Naive thymus-derived CD8-positive, alpha-beta T cell (primary cell): ENCODE results near the gene KIF18B. TPM values are rescaled to one million over a fixed set of nuclear protein-coding genes. Genes with fewer than 3 reads are reported as not detected.
A peak's percentile ranks its signal among the peaks of the same experiment; 100 is the strongest.

ENCODE experiments used
- ATAC-seq, 2 donors: fragments of 150-1000 bp; cut with Tn5 transposase in 1 of 2; sonication (Bioruptor Pico), chemical (Tn5 transposase) in 1 of 2; 1 replicate in 1 of 2; 2 replicates in 1 of 2; pipeline ENCODE4 v1.10.0; 2021; ENCODE audit warnings: mild to moderate bottlenecking in 2 of 2, moderate library complexity in 2 of 2
- POLR2A ChIA-PET: fragments of 350-600 bp; sonication (Branson Sonifier 250); formaldehyde crosslinking; loops from one replicate; lab custom pipeline; 2021; ENCODE audit warnings: antibody characterized with exemption; lab: Charles Lee
- DNase-seq, 10 donors: peaks; one replicate each; pipeline versions ENCODE4 v3.0.0 to v3.0.0-alpha.2; 2020 to 2022
- H3K27ac Mint-ChIP-seq, 10 donors: one replicate each; pipeline ENCODE4 v1.8.0; 2020 to 2022; ENCODE audit warnings: mild to moderate bottlenecking in 10 of 10, mixed read lengths in 10 of 10, moderate library complexity in 4 of 10, inconsistent platforms in 1 of 10
- H3K27me3 Mint-ChIP-seq, 5 donors: one replicate each; pipeline ENCODE4 v1.8.0; 2021 to 2022; ENCODE audit warnings: mixed read lengths in 5 of 5
- H3K36me3 Mint-ChIP-seq, 3 donors: one replicate each; pipeline ENCODE4 v1.8.0; 2020 to 2022; ENCODE audit warnings: mixed read lengths in 3 of 3, mild to moderate bottlenecking in 2 of 3, inconsistent platforms in 1 of 3
- H3K4me1 Mint-ChIP-seq, 4 donors: one replicate each; pipeline ENCODE4 v1.8.0; 2021 to 2022; ENCODE audit warnings: mixed read lengths in 4 of 4
- H3K4me3 Mint-ChIP-seq, 10 donors: one replicate each; pipeline ENCODE4 v1.8.0; 2020 to 2022; ENCODE audit warnings: mild to moderate bottlenecking in 10 of 10, mixed read lengths in 10 of 10, moderate library complexity in 6 of 10, inconsistent platforms in 1 of 10
- H3K9me3 Mint-ChIP-seq, 9 donors: one replicate each; pipeline ENCODE4 v1.8.0; 2020 to 2022; ENCODE audit warnings: mixed read lengths in 9 of 9, mild to moderate bottlenecking in 3 of 9, inconsistent platforms in 1 of 9, moderate library complexity in 1 of 9
- polyA plus RNA-seq, 3 donors: library from polyadenylated mRNA; unstranded; fragments of 300-500 nt; fragmentation: Illumina TruSeq; gene quantifications; one replicate each; pipeline ENCODE4 v1.2.3, GENCODE V29; 2021
- total RNA-seq, 8 experiments: library from RNA in 2 of 8; stranded (reverse) in 2 of 8; gene quantifications; one replicate each; pipeline ENCODE4 v1.2.3 and lab custom pipeline; 2021 to 2026

The KIF18B gene
- total and polyA plus RNA-seq, 5 experiments from 2014 or later: not detected

DNA sequence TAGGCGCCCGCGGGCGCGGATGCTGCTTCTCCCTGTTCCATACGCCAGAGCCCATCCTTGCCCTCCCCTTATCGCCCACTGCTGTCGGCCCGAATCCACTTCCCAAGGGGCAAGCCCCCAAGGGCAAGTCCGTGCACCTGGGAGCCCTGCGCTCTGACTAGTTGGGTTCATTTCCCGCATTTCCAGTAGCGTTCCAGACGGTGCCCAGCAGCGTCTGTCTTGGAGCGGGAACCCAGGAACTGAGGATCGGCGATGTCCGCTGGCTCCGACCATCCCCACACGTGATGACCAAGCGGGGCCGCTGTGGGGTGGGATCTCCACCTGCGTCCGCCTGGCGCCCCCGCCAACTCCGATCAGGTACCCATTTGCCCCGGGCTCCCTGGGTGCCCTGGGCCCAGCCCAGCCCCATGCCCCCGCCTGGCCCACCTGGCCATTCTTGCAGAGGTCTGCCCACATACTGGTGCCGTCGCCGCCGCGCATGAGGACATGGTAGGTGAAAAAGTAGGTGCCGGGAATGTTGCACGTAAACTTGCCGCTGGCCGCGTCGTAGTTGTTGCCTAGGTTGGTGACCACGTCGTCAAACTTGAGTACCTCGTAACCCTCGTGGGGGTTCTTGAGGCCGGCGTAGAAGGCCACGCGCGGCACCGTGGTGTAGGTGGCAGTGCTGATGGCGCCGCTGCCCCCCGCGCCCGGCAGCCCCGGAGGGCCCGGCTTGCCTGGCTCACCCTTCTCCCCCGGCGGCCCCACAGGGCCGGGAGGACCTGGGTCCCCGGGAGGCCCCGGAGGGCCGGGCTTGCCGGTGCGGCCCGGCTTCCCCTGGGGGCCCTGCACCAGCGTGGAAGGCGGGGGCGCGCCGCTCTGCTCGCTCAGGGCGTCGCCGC, 19.7 kb upstream of the KIF18B start:
- POLR2A ChIA-PET: no interaction called here
- Mint-ChIP-seq H3K27ac (peak overlapping the region in 1 of 10 donors; percentile 62), H3K9me3 (peaks cover 0 to 3% (median 0%) of the 10 kb centered on the region in 9 donors), H3K4me1 (peaks cover 21 to 38% (median 36%) of the 10 kb centered on the region in 4 donors), H3K27me3 (peaks cover 29 to 68% (median 54%) of the 10 kb centered on the region in 5 donors), H3K36me3 (peaks cover 0 to 6% (median 6%) of the 10 kb centered on the region in 3 donors), H3K4me3 (peak overlapping the region; percentile 43 to 75 (median 62))
- peak; percentile 20 to 25 for ATAC-seq
- DNase-seq: peak in 1 of 10 donors; percentile 11

GRCh38 chr17:44966348-44967025, 18.9 kb upstream of the KIF18B start:
- POLR2A ChIA-PET: no interaction called here

GRCh38 chr17:44965481-44966234, 18.1 kb upstream of the KIF18B start:
- H3K4me3 Mint-ChIP-seq: peak overlapping the region in 8 of 10 donors; percentile 23 to 74 (median 50)

More at GRCh38 chr17:44966348-44967025, 18.9 kb upstream of the KIF18B start:
- Mint-ChIP-seq H3K36me3 (peaks cover 0 to 6% (median 6%) of the 10 kb centered on the region in 3 donors), H3K4me1 (peaks cover 18 to 32% (median 31%) of the 10 kb centered on the region in 4 donors), H3K27me3 (peaks cover 27 to 68% (median 52%) of the 10 kb centered on the region in 5 donors), H3K27ac (no peak overlapping the region), H3K9me3 (peaks cover 0 to 3% (median 0%) of the 10 kb centered on the region in 9 donors), H3K4me3 (peak overlapping the region; percentile 42 to 75 (median 62))
- ATAC-seq (no peak), DNase-seq (peak in 1 of 10 donors; percentile 63)

DNA sequence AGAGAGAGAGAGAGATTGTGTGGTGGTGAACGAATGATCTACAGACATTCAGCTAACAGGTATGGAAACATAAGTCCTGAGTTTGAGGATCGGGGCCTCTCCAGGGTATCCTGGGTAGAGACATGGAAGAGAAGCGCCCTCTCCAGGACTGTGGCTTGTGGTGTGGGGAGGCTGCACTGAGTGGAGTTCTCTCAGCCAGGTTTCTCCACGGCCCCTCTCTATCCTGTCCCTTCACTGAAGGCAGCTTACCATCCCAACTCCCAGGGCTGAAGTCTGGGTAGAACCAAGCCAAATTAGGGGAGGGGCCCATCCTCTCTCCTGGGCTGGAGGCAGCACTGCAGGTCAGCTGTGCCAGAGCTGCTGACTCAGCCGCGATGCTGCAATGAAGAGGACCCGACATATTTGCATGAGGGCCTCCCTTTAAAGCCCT, 14.4 kb upstream of the KIF18B start:
- POLR2A ChIA-PET: interaction anchor here (0.6 to 0.7 kb wide), 2 partner anchors 25 to 1652 kb away, joined by 3 read pairs; no protein-coding TSS in a partner anchor
- Mint-ChIP-seq H3K4me1 (peaks cover 8 to 17% (median 15%) of the 10 kb centered on the region in 4 donors), H3K27me3 (peaks cover 26 to 77% (median 57%) of the 10 kb centered on the region in 5 donors), H3K36me3 (peaks cover 0 to 6% (median 2%) of the 10 kb centered on the region in 3 donors), H3K27ac (no peak overlapping the region), H3K9me3 (peaks cover 0 to 3% (median 0%) of the 10 kb centered on the region in 9 donors), H3K4me3 (no peak overlapping the region)
- ATAC-seq (no peak), DNase-seq (no peak)

More at GRCh38 chr17:44965481-44966234, 18.1 kb upstream of the KIF18B start:
- DNase-seq (peak in 1 of 10 donors; percentile 22), ATAC-seq (no peak)
- Mint-ChIP-seq H3K9me3 (peaks cover 0 to 3% (median 0%) of the 10 kb centered on the region in 9 donors), H3K36me3 (peaks cover 0 to 6% (median 6%) of the 10 kb centered on the region in 3 donors), H3K4me1 (peaks cover 18 to 32% (median 31%) of the 10 kb centered on the region in 4 donors), H3K27ac (peak overlapping the region in 1 of 10 donors; percentile 82), H3K27me3 (peaks cover 31 to 72% (median 55%) of the 10 kb centered on the region in 5 donors)
- POLR2A ChIA-PET: no interaction called here

GRCh38 chr17:44960691-44961090, 13.1 kb upstream of the KIF18B start:
- H3K9me3 Mint-ChIP-seq: peaks cover 0 to 3% (median 0%) of the 10 kb centered on the region in 9 donors
- POLR2A ChIA-PET: no interaction called here
- DNase-seq (no peak), ATAC-seq (no peak)
- H3K27me3 Mint-ChIP-seq: peaks cover 19 to 75% (median 53%) of the 10 kb centered on the region in 5 donors
- H3K4me3 Mint-ChIP-seq: peak overlapping the region in 6 of 10 donors; percentile 13 to 50 (median 28)
- H3K36me3 Mint-ChIP-seq: peaks cover 0 to 3% (median under 1%) of the 10 kb centered on the region in 3 donors
- H3K27ac Mint-ChIP-seq: peak overlapping the region in 1 of 10 donors; percentile 29
- peaks cover 1 to 8% (median 5%) of the 10 kb centered on the region in 4 donors for H3K4me1 Mint-ChIP-seq

GRCh38 chr17:44959821-44960531, 12.4 kb upstream of the KIF18B start:
- H3K4me3 Mint-ChIP-seq: peak overlapping the region in 7 of 10 donors; percentile 22 to 72 (median 55)
- ATAC-seq: peak; percentile 33 to 71
- peaks cover 14 to 68% (median 47%) of the 10 kb centered on the region in 5 donors for H3K27me3 Mint-ChIP-seq
- peaks cover 0 to 6% (median 4%) of the 10 kb centered on the region in 4 donors for H3K4me1 Mint-ChIP-seq
- peaks cover 0 to 3% (median 0%) of the 10 kb centered on the region in 9 donors for H3K9me3 Mint-ChIP-seq
- no peak for DNase-seq
- H3K27ac Mint-ChIP-seq: no peak overlapping the region
- no peaks in the 10 kb centered on the region for H3K36me3 Mint-ChIP-seq
- POLR2A ChIA-PET: no interaction called here

DNA sequence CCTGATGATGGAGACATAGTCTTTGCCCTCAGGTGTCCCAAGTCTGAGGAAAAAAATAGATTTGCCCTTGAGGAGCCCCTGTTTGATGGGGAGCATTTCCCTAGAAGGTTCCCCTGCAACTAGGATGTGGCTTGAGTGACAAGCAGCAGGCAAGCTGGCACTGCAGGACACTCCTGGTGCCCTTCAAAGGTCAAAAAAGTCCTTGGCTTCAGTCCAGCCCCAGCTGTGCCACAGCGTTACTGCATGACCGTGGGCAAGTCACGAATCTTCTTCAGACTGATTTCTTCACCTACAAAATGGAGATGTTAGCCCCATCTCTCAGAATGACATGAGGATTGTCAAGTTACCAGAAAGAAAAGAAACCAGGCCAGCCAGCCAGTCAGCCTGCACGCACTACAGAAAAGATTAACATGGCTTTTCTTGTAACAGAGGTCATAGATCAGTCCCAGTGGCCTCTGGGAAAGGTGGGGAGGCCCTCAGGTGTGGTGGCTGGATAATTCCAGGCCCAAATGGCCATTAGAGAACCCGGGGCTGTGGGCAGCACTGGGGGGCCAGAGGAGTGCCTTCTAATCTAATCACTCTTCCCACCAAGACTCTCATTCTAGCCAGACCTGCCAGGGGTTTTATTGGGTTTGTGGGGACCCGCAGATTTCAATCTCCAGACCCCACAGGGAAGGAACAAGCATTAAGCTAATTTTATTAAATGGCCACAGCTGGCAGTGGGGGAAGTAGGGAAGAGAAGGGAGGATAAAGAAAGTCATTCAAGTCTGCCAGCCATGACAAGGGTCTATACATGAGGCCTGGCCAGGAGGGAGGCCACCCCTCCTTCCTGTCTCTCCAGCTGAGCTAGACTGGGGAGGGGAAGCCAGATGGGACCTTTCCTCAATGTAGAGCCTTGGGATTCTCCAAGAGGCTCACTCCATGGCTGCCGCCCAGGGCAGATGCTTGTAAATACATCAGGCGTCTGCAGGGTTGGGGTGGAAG, 9.7 kb upstream of the KIF18B start:
- Mint-ChIP-seq H3K9me3 (no peaks in the 10 kb centered on the region), H3K36me3 (no peaks in the 10 kb centered on the region), H3K4me1 (peaks cover 0 to 6% (median 4%) of the 10 kb centered on the region in 4 donors), H3K27me3 (peaks cover 8 to 43% (median 30%) of the 10 kb centered on the region in 5 donors), H3K4me3 (no peak overlapping the region), H3K27ac (peak overlapping the region in 2 of 10 donors; percentile 13 to 27)
- DNase-seq: no peak
- POLR2A ChIA-PET: no interaction called here
- ATAC-seq: no peak

- H3K9me3 Mint-ChIP-seq: no peaks in the 10 kb centered on the region
These were observed 8.3 kb upstream of the KIF18B start for GRCh38 chr17:44955674-44956425.

GRCh38 chr17:44952946-44953475, 5.4 kb upstream of the KIF18B start:
- no peak overlapping the region for H3K4me3 Mint-ChIP-seq
- H3K9me3 Mint-ChIP-seq: no peaks in the 10 kb centered on the region
- peak overlapping the region in 1 of 10 donors; percentile 46 for H3K27ac Mint-ChIP-seq
- H3K27me3 Mint-ChIP-seq: peaks cover under 1 to 23% (median 10%) of the 10 kb centered on the region in 5 donors
- H3K36me3 Mint-ChIP-seq: no peaks in the 10 kb centered on the region
- peaks cover 0 to 4% (median 2%) of the 10 kb centered on the region in 4 donors for H3K4me1 Mint-ChIP-seq
- POLR2A ChIA-PET: interaction anchor here (0.5 kb wide), 1 partner anchor 452 kb away, joined by 3 read pairs; no protein-coding TSS in a partner anchor
- ATAC-seq (no peak), DNase-seq (no peak)

More at GRCh38 chr17:44955674-44956425, 8.3 kb upstream of the KIF18B start:
- Mint-ChIP-seq H3K4me1 (peaks cover 0 to 6% (median 4%) of the 10 kb centered on the region in 4 donors), H3K27me3 (peaks cover 5 to 39% (median 26%) of the 10 kb centered on the region in 5 donors), H3K4me3 (no peak overlapping the region), H3K27ac (no peak overlapping the region), H3K36me3 (no peaks in the 10 kb centered on the region)
- ATAC-seq (no peak), DNase-seq (no peak)
- POLR2A ChIA-PET: no interaction called here
